Esophagus squamous epithelium (tissue), 5 donors: ENCODE results near the gene NEO1. TPM values are rescaled to one million over a fixed set of nuclear protein-coding genes. Genes with fewer than 3 reads are reported as not detected.

Experiments
- DNase-seq: peaks from one replicate; lab custom pipeline; 2025; lab: John Stamatoyannopoulos, UW
- H3K27ac ChIP-seq, 4 donors: fragments of 200-600 bp; sonication (generic); one replicate each; pipeline ENCODE4 v1.5.1; 2016 to 2019; ENCODE audit warnings: mild to moderate bottlenecking in 1 of 4
- H3K27me3 ChIP-seq, 4 donors: fragments of 200-600 bp; sonication (generic); 1 replicate in 3 of 4; 2 replicates in 1 of 4; pipeline versions ENCODE4 v1.5.1 to v1.6.0; 2017 to 2021; ENCODE audit warnings: antibody characterized with exemption in 1 of 4
- H3K36me3 ChIP-seq, 3 donors: fragments of 200-600 bp; sonication (generic); one replicate each; pipeline ENCODE4 v1.5.1; 2016 to 2019
- H3K4me1 ChIP-seq, 3 donors: fragments of 200-600 bp; sonication (generic); one replicate each; pipeline ENCODE4 v1.5.1; 2017 to 2019
- H3K4me3 ChIP-seq, 4 donors: fragments of 200-600 bp; sonication (generic); 1 replicate in 3 of 4; 2 replicates in 1 of 4; pipeline ENCODE4 v1.5.1; 2016 to 2019; ENCODE audit warnings: mild to moderate bottlenecking in 2 of 4, moderate library complexity in 1 of 4
- H3K9me3 ChIP-seq, 3 donors: fragments of 200-600 bp; sonication (generic); one replicate each; pipeline ENCODE4 v1.5.1; 2016 to 2019
- POLR2A ChIP-seq, 4 donors: fragments of 450-650 bp; IDR thresholded peaks; one replicate each; pipeline ENCODE4 v1.6.1; 2017; ENCODE audit warnings: antibody characterized with exemption in 4 of 4, mild to moderate bottlenecking in 4 of 4, moderate library complexity in 3 of 4
- WGBS, 2 donors: methylation state at CpG; one replicate each; pipeline ENCODE4 v1.1.5; 2018; 5-methylcytosine and 5-hydroxymethylcytosine counted together
- intact Hi-C: fragments of 100-400 bp; cut with DNase I; formaldehyde crosslinking; loops from one replicate; pipeline ENCODE4 v1.15.0; 2022
- small RNA-seq, 4 donors: library from RNA; depleted of rRNA; stranded (forward); fragments of <200 nt; gene quantifications; one replicate each; pipeline ENCODE3, GENCODE V24; 2016
- total RNA-seq, 4 donors: library from RNA; depleted of rRNA; stranded (reverse); fragments of >200 nt; gene quantifications; one replicate each; pipeline ENCODE4 v1.1.0, GENCODE V29; 2016
- TF ChIP-seq, protein P1 (sequence below), 6 experiments: fragments of 450-650 bp in 4 of 6; fragments of 200-600 bp in 2 of 6; sonication (generic) in 2 of 6; IDR thresholded peaks; one replicate each; pipeline ENCODE4 v1.5.1; 2016 to 2019; ENCODE audit warnings: antibody characterized with exemption in 6 of 6, mild to moderate bottlenecking in 4 of 6, moderate library complexity in 4 of 6
- donor health status: DM: yes; HTN: yes; CAD: no.

The NEO1 gene
- total RNA-seq, 4 donors from 2014 or later: 9.2 to 32.0 (median 15.0) TPM

DNA sequence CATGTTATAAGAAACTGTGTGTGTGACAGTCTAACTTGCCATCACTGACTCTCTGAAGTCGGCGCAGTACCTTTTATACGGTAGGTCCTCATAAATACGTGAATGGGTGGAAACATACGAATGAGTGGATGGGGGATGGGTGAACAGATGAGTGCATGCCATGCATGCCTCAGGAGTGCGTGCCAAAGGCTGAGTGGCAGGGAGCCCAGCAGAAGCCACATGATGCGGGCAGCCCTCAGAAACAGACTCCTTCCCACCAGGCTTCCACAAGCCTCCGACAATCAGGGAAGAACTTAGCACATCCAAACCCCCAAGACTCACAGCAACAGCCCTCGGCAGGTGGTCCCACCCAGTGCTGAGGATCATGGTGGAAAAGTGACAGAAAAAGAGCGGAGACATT lies 299.8 kb downstream of the NEO1 start:
- Histone ChIP-seq H3K4me1 (no peaks in the 10 kb centered on the region), H3K27ac (no peak overlapping the region), H3K4me3 (no peak overlapping the region), H3K36me3 (no peaks in the 10 kb centered on the region), H3K9me3 (no peaks in the 10 kb centered on the region), H3K27me3 (peaks cover 0 to 69% (median 0%) of the 10 kb centered on the region in 4 donors)
- TF ChIP-seq POLR2A (IDR thresholded peaks at IDR 0.05): no peak
- TF ChIP-seq, protein P1, sequence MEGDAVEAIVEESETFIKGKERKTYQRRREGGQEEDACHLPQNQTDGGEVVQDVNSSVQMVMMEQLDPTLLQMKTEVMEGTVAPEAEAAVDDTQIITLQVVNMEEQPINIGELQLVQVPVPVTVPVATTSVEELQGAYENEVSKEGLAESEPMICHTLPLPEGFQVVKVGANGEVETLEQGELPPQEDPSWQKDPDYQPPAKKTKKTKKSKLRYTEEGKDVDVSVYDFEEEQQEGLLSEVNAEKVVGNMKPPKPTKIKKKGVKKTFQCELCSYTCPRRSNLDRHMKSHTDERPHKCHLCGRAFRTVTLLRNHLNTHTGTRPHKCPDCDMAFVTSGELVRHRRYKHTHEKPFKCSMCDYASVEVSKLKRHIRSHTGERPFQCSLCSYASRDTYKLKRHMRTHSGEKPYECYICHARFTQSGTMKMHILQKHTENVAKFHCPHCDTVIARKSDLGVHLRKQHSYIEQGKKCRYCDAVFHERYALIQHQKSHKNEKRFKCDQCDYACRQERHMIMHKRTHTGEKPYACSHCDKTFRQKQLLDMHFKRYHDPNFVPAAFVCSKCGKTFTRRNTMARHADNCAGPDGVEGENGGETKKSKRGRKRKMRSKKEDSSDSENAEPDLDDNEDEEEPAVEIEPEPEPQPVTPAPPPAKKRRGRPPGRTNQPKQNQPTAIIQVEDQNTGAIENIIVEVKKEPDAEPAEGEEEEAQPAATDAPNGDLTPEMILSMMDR (IDR thresholded peaks at IDR 0.05): no peak
- WGBS, 2 donors: 88 to 89% methylated on average over 5 to 7 of the region's 10 CpGs
- no peak for DNase-seq
- intact Hi-C loops: no loop called here

DNA sequence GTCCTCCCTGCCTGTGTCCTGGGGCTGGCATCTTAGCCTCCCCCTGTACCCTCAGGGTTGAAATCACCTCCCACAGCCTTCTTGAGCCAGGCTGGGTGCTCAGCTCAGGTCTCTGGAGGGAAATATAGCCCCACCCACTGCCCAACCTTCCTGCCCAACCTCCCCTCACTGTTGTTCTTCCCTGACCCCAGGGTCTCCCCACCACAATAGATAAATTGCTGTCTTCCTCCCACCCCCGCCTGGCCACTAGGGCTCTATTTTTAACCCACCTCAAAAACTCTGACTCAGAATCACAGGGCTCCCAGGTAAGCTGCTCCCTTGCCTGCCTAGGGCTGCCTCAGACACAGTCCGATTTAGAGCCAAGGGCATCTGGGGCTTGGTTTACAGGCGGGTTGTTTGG lies 301.5 kb downstream of the NEO1 start:
- no peaks in the 10 kb centered on the region for H3K4me1 ChIP-seq
- intact Hi-C loops: no loop called here
- TF ChIP-seq POLR2A (IDR thresholded peaks at IDR 0.05): no peak
- TF ChIP-seq, protein P1 (IDR thresholded peaks at IDR 0.05): no peak

DNA sequence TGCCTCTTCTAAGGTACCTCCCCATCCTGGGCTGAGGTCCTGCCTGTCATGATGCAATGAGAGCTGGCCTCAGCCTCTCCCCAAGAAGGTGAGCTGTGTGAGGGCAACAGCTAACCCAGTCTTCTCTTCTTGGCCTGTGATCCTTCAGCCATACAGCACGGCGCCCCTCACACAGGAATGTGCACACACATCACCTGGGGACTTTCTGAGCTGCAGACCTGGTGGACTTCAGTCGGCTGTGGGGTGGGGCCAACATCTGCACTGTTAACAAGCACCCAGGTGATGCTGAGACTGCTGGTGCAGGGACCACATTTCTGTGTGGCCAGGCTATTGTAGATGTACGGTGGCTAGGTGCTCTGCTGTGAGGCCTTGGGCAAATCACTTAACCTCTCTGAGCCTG lies 302.0 kb downstream of the NEO1 start:
- Histone ChIP-seq H3K4me3 (no peak overlapping the region), H3K27me3 (peaks cover 0 to 78% (median 0%) of the 10 kb centered on the region in 4 donors), H3K9me3 (no peaks in the 10 kb centered on the region), H3K36me3 (no peaks in the 10 kb centered on the region), H3K27ac (no peak overlapping the region), H3K4me1 (no peaks in the 10 kb centered on the region)
- intact Hi-C loops: no loop called here
- DNase-seq: no peak
- TF ChIP-seq, protein P1 (IDR thresholded peaks at IDR 0.05): no peak
- no peak for TF ChIP-seq POLR2A (IDR thresholded peaks at IDR 0.05)
- 62 to 69% methylated on average over 2 to 3 of the region's 4 CpGs for WGBS, 2 donors

More for the DNA sequence above, 301.5 kb downstream of the NEO1 start:
- DNase-seq: no peak
- peaks cover 0 to 73% (median 0%) of the 10 kb centered on the region in 4 donors for H3K27me3 ChIP-seq
- WGBS, 2 donors: 55 to 56% methylated on average over 2 of the region's 3 CpGs
- no peaks in the 10 kb centered on the region for H3K9me3 ChIP-seq
- no peak overlapping the region for H3K27ac ChIP-seq
- H3K36me3 ChIP-seq: no peaks in the 10 kb centered on the region
- no peak overlapping the region for H3K4me3 ChIP-seq

Small RNAs within 50 kb of the gene (small RNA-seq; reads per million reads assigned to genes)
- gene FKBP1AP2: 0 reads per million in 4 donors
